HG03460 (cell line): Measurements from ENCODE around the gene DCLK1.

Source experiments
- ATAC-seq: cut with Tn5 transposase; IDR thresholded peaks from one replicate; pipeline ENCODE4 v1.9.1; 2021; ENCODE audit not compliant: unreplicated experiment

The DCLK1 gene

DNA sequence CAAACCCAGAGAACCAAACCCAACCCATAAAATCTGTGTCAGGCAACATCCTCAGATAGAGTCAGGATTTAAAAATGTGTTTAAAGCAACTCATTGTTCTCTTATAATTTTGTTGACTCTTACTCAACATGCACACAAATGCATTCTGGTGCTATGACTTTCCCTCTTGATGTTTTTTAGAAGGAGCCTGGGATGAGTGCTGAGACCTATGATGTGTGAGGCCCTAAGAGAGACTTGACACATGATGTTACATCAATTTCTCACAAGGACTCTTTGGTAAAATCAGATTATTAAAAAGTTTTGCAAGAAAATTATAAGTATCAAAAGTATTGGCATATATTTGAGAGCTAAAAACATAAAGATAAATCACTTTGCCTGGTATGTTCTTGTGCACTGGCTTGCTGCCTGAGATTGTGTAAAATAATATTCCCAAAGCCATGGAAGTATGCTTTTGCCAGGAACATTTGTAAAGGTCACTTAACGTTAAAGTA, 173.9 kb downstream of the DCLK1 start:
- no peak for ATAC-seq

- ATAC-seq = no peak
Measured at GRCh38 chr13:35956074-35956473, 175.1 kb downstream of the DCLK1 start.

GRCh38 chr13:35954207-35954560, 177.0 kb downstream of the DCLK1 start:
- ATAC-seq = no peak

GRCh38 chr13:35953537-35954206, 177.5 kb downstream of the DCLK1 start:
- ATAC-seq = no peak

- no peak for ATAC-seq
Measured at GRCh38 chr13:35947315-35947714, 183.9 kb downstream of the DCLK1 start.

- ATAC-seq = no peak
Measured at GRCh38 chr13:35945368-35945767, 185.8 kb downstream of the DCLK1 start.

GRCh38 chr13:35941374-35941773, 189.8 kb downstream of the DCLK1 start:
- ATAC-seq = no peak

- no peak for ATAC-seq
Measured at GRCh38 chr13:35940734-35941133, 190.4 kb downstream of the DCLK1 start.

GRCh38 chr13:35936246-35936978, 194.8 kb downstream of the DCLK1 start:
- ATAC-seq = no peak

GRCh38 chr13:35930665-35931631, 200.2 kb downstream of the DCLK1 start:
- peak; percentile 78 for ATAC-seq

DNA sequence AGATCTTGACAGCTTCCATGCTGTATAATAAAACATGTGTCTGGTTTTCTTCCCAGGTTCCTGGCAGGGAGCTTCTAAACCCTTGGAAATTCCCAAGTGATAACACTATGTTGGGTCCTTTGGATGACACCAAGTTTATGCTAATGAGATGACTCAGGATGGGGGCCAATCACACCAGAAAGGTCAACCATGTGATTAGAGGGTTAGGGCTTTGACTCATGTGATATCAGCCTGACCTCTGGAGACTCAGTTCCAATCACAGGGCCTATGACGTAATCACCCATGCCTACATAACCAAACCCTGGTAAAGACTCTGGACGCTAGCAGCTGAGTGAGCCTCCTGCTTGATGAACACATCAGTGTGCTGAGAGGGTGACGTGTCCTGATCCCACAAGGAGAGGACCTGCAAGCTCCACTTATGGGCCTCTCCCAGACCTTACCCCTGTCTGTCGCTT, 203.6 kb downstream of the DCLK1 start:
- ATAC-seq = no peak

GRCh38 chr13:35926859-35927530, 204.2 kb downstream of the DCLK1 start:
- ATAC-seq = no peak

GRCh38 chr13:35925669-35926068, 205.5 kb downstream of the DCLK1 start:
- no peak for ATAC-seq

DNA sequence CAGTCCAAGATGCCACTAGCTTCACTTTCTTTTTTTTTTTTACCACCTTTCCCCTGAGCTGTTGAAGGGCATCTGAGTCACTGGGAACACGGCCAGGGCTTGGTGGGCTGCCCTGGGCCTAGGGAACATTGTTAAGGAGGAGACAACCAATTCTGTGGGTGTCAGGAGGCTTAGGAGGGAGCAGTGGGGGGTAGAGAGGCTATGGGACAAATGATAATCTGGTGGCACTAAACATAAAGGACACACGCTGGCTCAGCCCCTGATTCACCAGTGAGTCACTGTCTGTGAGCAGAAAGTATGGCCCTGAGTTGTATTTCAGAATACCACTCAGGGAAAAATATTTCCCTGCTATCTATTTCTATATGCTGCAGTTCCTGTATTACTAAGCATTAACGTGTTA, 207.8 kb downstream of the DCLK1 start:
- no peak for ATAC-seq

- no peak for ATAC-seq
Measured at GRCh38 chr13:35920816-35921215, 210.4 kb downstream of the DCLK1 start.

DNA sequence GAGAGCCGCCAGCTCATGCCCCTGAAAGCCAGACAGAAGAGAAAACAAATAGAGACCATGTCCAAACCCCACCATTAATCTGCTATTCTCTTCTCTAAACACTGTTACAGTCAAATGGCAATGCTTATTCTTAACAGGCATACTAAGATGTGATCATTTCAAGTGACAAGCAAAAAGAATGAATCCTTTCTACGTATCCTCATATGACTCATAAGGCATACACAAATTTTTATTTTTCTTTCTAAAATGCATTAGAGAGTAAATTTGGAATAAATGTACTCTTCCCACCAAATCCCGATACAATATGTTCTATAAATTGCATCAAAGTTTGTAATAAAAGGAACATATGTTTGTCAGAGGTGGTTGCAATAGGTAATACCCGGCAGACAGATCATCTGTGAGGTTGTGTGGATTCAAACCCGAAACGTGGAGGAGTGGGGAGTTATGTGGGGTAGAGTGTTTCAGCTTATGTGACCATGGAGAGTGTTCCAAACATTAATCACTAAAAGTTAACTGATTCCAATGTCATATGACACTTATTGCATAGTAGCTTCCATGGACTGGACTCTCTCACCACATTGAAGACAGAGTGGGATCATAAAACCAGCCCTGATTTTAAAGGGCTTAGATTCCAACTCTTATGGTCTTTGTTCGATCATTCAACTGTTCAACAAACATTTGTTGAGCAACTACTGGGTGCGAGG, 213.1 kb downstream of the DCLK1 start:
- no peak for ATAC-seq

- ATAC-seq = peak; percentile 59
Measured at GRCh38 chr13:35917252-35917941, 213.8 kb downstream of the DCLK1 start.

DNA sequence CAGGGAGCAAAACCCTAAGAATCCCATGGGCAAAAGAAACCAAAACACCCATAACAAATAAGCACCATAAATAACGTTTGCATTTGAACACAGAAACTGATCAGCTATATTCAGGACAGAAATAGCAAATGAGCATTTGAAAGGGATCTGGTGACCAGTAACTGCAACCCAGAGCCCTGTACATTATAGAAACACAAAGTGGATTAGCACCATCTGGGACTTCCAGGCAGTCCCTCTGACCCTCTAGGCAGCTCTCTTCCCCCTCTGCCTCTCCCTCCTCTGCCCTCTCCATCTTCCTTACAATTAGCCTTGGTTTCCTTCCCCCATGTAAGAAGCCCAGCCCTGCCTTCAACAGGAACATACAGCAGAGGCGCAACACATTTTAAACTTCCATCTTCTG, 215.0 kb downstream of the DCLK1 start:
- ATAC-seq = no peak

DNA sequence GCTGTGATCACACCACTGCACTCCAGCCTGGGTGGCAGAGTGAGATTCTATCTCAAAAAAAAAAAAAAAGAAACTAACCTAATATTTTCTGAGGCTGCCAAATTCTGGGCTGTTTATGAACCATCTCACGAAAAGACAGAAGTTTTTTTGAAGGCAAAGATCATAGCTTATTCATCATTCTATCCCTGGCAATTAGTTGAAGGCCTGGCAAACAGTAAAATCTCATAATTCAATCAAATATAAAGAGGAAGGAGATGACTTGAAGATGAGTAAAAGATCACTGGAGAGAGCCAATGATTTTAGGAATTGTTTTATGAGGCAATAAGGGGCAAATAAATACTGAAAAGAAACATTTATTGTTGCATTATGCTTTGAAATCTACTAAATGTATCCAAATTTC, 216.5 kb downstream of the DCLK1 start:
- no peak for ATAC-seq

GRCh38 chr13:35912841-35913240, 218.3 kb downstream of the DCLK1 start:
- no peak for ATAC-seq
